ENCODE data around the gene AJAP1. TPM values are rescaled to one million over a fixed set of nuclear protein-coding genes. Genes with fewer than 3 reads are reported as not detected.

The AJAP1 gene
- total RNA-seq, 1 donor from 2014 or later = 0.35 TPM

DNA sequence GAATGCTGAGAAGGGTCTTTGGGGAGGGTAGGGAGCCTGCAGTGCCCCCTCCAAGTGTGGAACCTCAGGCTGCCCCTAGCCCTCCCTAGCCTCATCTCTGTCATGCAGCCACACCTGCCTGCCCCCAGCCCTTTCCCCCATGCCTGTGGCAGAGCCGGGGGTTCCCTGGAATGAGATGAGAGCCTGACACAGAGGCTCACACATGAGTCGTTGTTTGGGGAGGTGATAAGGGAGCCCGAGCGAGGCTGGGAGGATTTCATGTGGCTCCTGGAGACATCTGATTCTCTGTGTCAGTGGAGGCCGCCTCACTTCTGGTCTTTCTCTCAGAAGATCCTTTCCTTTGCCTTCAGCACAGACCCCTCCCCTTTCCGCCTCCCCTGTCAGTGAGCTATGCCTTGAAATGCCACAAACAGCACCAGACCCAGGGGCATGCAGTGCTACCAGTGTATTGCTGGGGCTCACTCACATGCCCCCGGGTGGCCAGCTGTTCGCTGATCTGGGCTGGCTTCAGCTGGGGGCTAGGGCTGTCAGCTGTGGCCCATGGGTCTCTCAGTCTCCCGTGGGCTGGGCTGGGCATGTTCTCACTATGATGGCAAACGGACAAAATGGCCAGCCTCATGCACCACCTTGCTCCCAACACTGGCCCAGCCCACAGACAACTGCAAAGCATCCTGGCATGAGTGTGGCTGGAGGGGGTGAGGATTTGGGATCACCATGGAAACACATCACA, 102.6 kb downstream of the AJAP1 start:
- Mint-ChIP-seq H3K27ac (ENCODE audit: unreplicated experiment) (no peak overlapping the region), H3K4me1 (ENCODE audit: unreplicated experiment) (peaks cover 8% of the 10 kb centered on the region), H3K9me3 (ENCODE audit: unreplicated experiment) (peaks cover 23% of the 10 kb centered on the region), H3K36me3 (ENCODE audit: unreplicated experiment) (no peaks in the 10 kb centered on the region), H3K27me3 (ENCODE audit: unreplicated experiment) (no peaks in the 10 kb centered on the region), H3K4me3 (ENCODE audit: unreplicated experiment) (no peak overlapping the region)
- no peak for DNase-seq (ENCODE audit: extremely low spot score, unreplicated experiment)
- TF ChIP-seq CTCF (IDR thresholded peaks at IDR 0.05) = no peak

GRCh38 chr1:4759671-4760070, 105.3 kb downstream of the AJAP1 start:
- Mint-ChIP-seq H3K27ac (ENCODE audit: unreplicated experiment) (no peak overlapping the region), H3K36me3 (ENCODE audit: unreplicated experiment) (no peaks in the 10 kb centered on the region), H3K9me3 (ENCODE audit: unreplicated experiment) (peaks cover 16% of the 10 kb centered on the region), H3K4me3 (ENCODE audit: unreplicated experiment) (no peak overlapping the region), H3K4me1 (ENCODE audit: unreplicated experiment) (peaks cover 8% of the 10 kb centered on the region), H3K27me3 (ENCODE audit: unreplicated experiment) (no peaks in the 10 kb centered on the region)
- DNase-seq (ENCODE audit: extremely low spot score, unreplicated experiment) = no peak
- TF ChIP-seq CTCF (IDR thresholded peaks at IDR 0.05) = no peak

DNA sequence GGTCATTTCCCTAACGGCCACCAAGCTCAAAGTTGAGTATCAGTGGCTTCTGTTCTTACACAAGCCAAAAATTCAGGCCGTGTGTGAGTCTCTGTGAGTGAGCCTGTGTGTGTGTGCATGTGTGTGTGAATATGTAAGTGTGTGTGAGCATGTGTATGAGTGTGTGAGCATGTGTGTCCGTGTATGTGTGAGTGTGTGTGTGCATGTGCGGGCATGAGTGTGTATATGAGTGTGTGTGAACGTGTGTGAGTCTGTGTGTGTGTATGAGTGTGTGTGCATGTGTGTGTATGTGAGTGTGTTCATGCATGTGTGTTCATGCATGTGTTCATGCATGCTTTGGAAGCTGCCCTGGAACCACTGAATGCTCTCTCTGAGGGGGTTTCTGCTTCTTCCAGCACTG, 105.7 kb downstream of the AJAP1 start:
- Mint-ChIP-seq H3K27ac (ENCODE audit: unreplicated experiment) (no peak overlapping the region), H3K36me3 (ENCODE audit: unreplicated experiment) (no peaks in the 10 kb centered on the region), H3K4me3 (ENCODE audit: unreplicated experiment) (no peak overlapping the region), H3K9me3 (ENCODE audit: unreplicated experiment) (peaks cover 19% of the 10 kb centered on the region), H3K4me1 (ENCODE audit: unreplicated experiment) (peaks cover 8% of the 10 kb centered on the region), H3K27me3 (ENCODE audit: unreplicated experiment) (no peaks in the 10 kb centered on the region)
- no peak for DNase-seq (ENCODE audit: extremely low spot score, unreplicated experiment)
- no peak for TF ChIP-seq CTCF (IDR thresholded peaks at IDR 0.05)

GRCh38 chr1:4761324-4761723, 106.9 kb downstream of the AJAP1 start:
- no peaks in the 10 kb centered on the region for H3K4me1 Mint-ChIP-seq (ENCODE audit: unreplicated experiment)
- peaks cover 28% of the 10 kb centered on the region for H3K9me3 Mint-ChIP-seq (ENCODE audit: unreplicated experiment)
- TF ChIP-seq CTCF (IDR thresholded peaks at IDR 0.05) = no peak
- H3K27ac Mint-ChIP-seq (ENCODE audit: unreplicated experiment) = no peak overlapping the region
- DNase-seq (ENCODE audit: extremely low spot score, unreplicated experiment) = no peak
- no peaks in the 10 kb centered on the region for H3K36me3 Mint-ChIP-seq (ENCODE audit: unreplicated experiment)
- no peak overlapping the region for H3K4me3 Mint-ChIP-seq (ENCODE audit: unreplicated experiment)
- no peaks in the 10 kb centered on the region for H3K27me3 Mint-ChIP-seq (ENCODE audit: unreplicated experiment)

- H3K27me3 Mint-ChIP-seq (ENCODE audit: unreplicated experiment) = no peaks in the 10 kb centered on the region
- no peak overlapping the region for H3K27ac Mint-ChIP-seq (ENCODE audit: unreplicated experiment)
Measured at GRCh38 chr1:4762146-4762545, 107.7 kb downstream of the AJAP1 start.

More at GRCh38 chr1:4762146-4762545, 107.7 kb downstream of the AJAP1 start:
- Mint-ChIP-seq H3K36me3 (ENCODE audit: unreplicated experiment) (no peaks in the 10 kb centered on the region), H3K4me1 (ENCODE audit: unreplicated experiment) (no peaks in the 10 kb centered on the region), H3K4me3 (ENCODE audit: unreplicated experiment) (no peak overlapping the region), H3K9me3 (ENCODE audit: unreplicated experiment) (peaks cover 28% of the 10 kb centered on the region)
- TF ChIP-seq CTCF (IDR thresholded peaks at IDR 0.05) = no peak
- no peak for DNase-seq (ENCODE audit: extremely low spot score, unreplicated experiment)

All from osteocyte (in vitro differentiated cells).